Central memory CD8-positive, alpha-beta T cell (primary cell): ENCODE measurements around the gene GALNT6.

Experiments used
- ATAC-seq: fragments of 150-1000 bp; cut with Tn5 transposase; replicated peaks from 2 replicates; pipeline ENCODE4 v1.10.0; 2022; ENCODE audit warnings: mild to moderate bottlenecking, moderate FRiP score, moderate number of reproducible peaks; ENCODE audit not compliant: poor library complexity, severe bottlenecking; ENCODE audit errors: extremely low read depth
- DNase-seq, 2 donors: peaks; one replicate each; pipeline ENCODE4 v3.0.0; 2021; ENCODE audit warnings: low spot score in 2 of 2
- H3K27ac Mint-ChIP-seq: one replicate; pipeline ENCODE4 v1.8.0; 2022; ENCODE audit warnings: low read depth, mild to moderate bottlenecking, moderate library complexity, mixed read lengths
- H3K27me3 Mint-ChIP-seq: one replicate; pipeline ENCODE4 v1.8.0; 2022; ENCODE audit warnings: mixed read lengths
- H3K36me3 Mint-ChIP-seq: one replicate; pipeline ENCODE4 v1.8.0; 2022; ENCODE audit warnings: mild to moderate bottlenecking, moderate library complexity, mixed read lengths; ENCODE audit not compliant: insufficient read depth
- H3K4me1 Mint-ChIP-seq: one replicate; pipeline ENCODE4 v1.8.0; 2022; ENCODE audit warnings: mixed read lengths
- H3K4me3 Mint-ChIP-seq: one replicate; pipeline ENCODE4 v1.8.0; 2022; ENCODE audit warnings: mild to moderate bottlenecking, moderate library complexity, mixed read lengths
- H3K9me3 Mint-ChIP-seq: one replicate; pipeline ENCODE4 v1.8.0; 2022; ENCODE audit warnings: mixed read lengths

The GALNT6 gene

GRCh38 chr12:51333536-51333935 is 57.7 kb downstream of the GALNT6 start:
- Mint-ChIP-seq H3K36me3 (no peaks in the 10 kb centered on the region), H3K4me3 (no peak overlapping the region), H3K27me3 (no peaks in the 10 kb centered on the region), H3K27ac (peak overlapping the region; percentile 25), H3K4me1 (peaks cover 17% of the 10 kb centered on the region), H3K9me3 (no peaks in the 10 kb centered on the region)
- DNase-seq, result no peak
- no peak for ATAC-seq

GRCh38 chr12:51330186-51330585 is 61.0 kb downstream of the GALNT6 start:
- DNase-seq (no peak), ATAC-seq (no peak)
- no peaks in the 10 kb centered on the region for H3K9me3 Mint-ChIP-seq
- H3K27ac Mint-ChIP-seq, result peak overlapping the region; percentile 41
- peaks cover 2% of the 10 kb centered on the region for H3K36me3 Mint-ChIP-seq
- no peaks in the 10 kb centered on the region for H3K27me3 Mint-ChIP-seq
- peak overlapping the region; percentile 45 for H3K4me3 Mint-ChIP-seq
- peaks cover 41% of the 10 kb centered on the region for H3K4me1 Mint-ChIP-seq

- ATAC-seq, result peak; percentile 28
- H3K27ac Mint-ChIP-seq, result peak overlapping the region; percentile 41
- peak overlapping the region; percentile 45 for H3K4me3 Mint-ChIP-seq
- H3K4me1 Mint-ChIP-seq, result peaks cover 46% of the 10 kb centered on the region
- no peak for DNase-seq
- H3K9me3 Mint-ChIP-seq, result no peaks in the 10 kb centered on the region
- peaks cover 4% of the 10 kb centered on the region for H3K36me3 Mint-ChIP-seq
- no peaks in the 10 kb centered on the region for H3K27me3 Mint-ChIP-seq
Observed at GRCh38 chr12:51329742-51330141, 61.5 kb downstream of the GALNT6 start.

GRCh38 chr12:51328587-51328986 is 62.6 kb downstream of the GALNT6 start:
- peaks cover 8% of the 10 kb centered on the region for H3K36me3 Mint-ChIP-seq
- H3K4me3 Mint-ChIP-seq, result peak overlapping the region; percentile 45
- H3K27ac Mint-ChIP-seq, result no peak overlapping the region
- H3K4me1 Mint-ChIP-seq, result peaks cover 51% of the 10 kb centered on the region
- DNase-seq (no peak), ATAC-seq (no peak)
- no peaks in the 10 kb centered on the region for H3K27me3 Mint-ChIP-seq
- H3K9me3 Mint-ChIP-seq, result no peaks in the 10 kb centered on the region

- no peaks in the 10 kb centered on the region for H3K27me3 Mint-ChIP-seq
- H3K27ac Mint-ChIP-seq, result peak overlapping the region; percentile 96
- no peak for DNase-seq
- peak overlapping the region; percentile 43 for H3K4me3 Mint-ChIP-seq
- peaks cover 66% of the 10 kb centered on the region for H3K4me1 Mint-ChIP-seq
- ATAC-seq, result no peak
- H3K36me3 Mint-ChIP-seq, result peaks cover 21% of the 10 kb centered on the region
- H3K9me3 Mint-ChIP-seq, result no peaks in the 10 kb centered on the region
Observed at GRCh38 chr12:51326698-51327439, 64.3 kb downstream of the GALNT6 start.

- no peak for DNase-seq
- peaks cover 83% of the 10 kb centered on the region for H3K4me1 Mint-ChIP-seq
- H3K36me3 Mint-ChIP-seq, result peaks cover 30% of the 10 kb centered on the region
- H3K9me3 Mint-ChIP-seq, result no peaks in the 10 kb centered on the region
- no peaks in the 10 kb centered on the region for H3K27me3 Mint-ChIP-seq
- no peak for ATAC-seq
- peak overlapping the region; percentile 95 for H3K4me3 Mint-ChIP-seq
- H3K27ac Mint-ChIP-seq, result peak overlapping the region; percentile 96
Observed at GRCh38 chr12:51324953-51325352, 66.3 kb downstream of the GALNT6 start.

- H3K27ac Mint-ChIP-seq, result peak within 1 kb of the TSS; percentile 96
- no peaks in the 10 kb centered on the region for H3K27me3 Mint-ChIP-seq
- peaks cover 83% of the 10 kb centered on the region for H3K4me1 Mint-ChIP-seq
- H3K4me3 Mint-ChIP-seq, result peak within 1 kb of the TSS; percentile 95
- H3K9me3 Mint-ChIP-seq, result no peaks in the 10 kb centered on the region
- H3K36me3 Mint-ChIP-seq, result peaks cover 32% of the 10 kb centered on the region
- DNase-seq (peak; percentile 57 to 63), ATAC-seq (peak; percentile 70)
Observed at GRCh38 chr12:51323966-51324895, 67.0 kb downstream of the GALNT6 start, which contains the start of gene BIN2. Gene BIN2, minus strand, starts transcription at chr12:51324174. Its CDS starts 72 bp downstream, at chr12:51324102.

GRCh38 chr12:51323317-51323960 is 67.8 kb downstream of the GALNT6 start:
- Mint-ChIP-seq H3K4me1 (peaks cover 83% of the 10 kb centered on the region), H3K36me3 (peaks cover 36% of the 10 kb centered on the region), H3K27me3 (no peaks in the 10 kb centered on the region), H3K9me3 (no peaks in the 10 kb centered on the region), H3K4me3 (peak overlapping the region; percentile 95), H3K27ac (peak overlapping the region; percentile 96)
- DNase-seq (peak; percentile 40 to 53), ATAC-seq (peak; percentile 67)

GRCh38 chr12:51322452-51322851 is 68.8 kb downstream of the GALNT6 start:
- Mint-ChIP-seq H3K27ac (peak overlapping the region; percentile 96), H3K4me1 (peaks cover 88% of the 10 kb centered on the region), H3K4me3 (peak overlapping the region; percentile 95), H3K36me3 (peaks cover 38% of the 10 kb centered on the region), H3K27me3 (no peaks in the 10 kb centered on the region), H3K9me3 (no peaks in the 10 kb centered on the region)
- no peak for DNase-seq
- no peak for ATAC-seq

GRCh38 chr12:51321882-51322281 is 69.3 kb downstream of the GALNT6 start:
- H3K9me3 Mint-ChIP-seq, result no peaks in the 10 kb centered on the region
- H3K4me1 Mint-ChIP-seq, result peaks cover 87% of the 10 kb centered on the region
- peaks cover 39% of the 10 kb centered on the region for H3K36me3 Mint-ChIP-seq
- H3K27ac Mint-ChIP-seq, result peak overlapping the region; percentile 96
- H3K27me3 Mint-ChIP-seq, result no peaks in the 10 kb centered on the region
- peak overlapping the region; percentile 95 for H3K4me3 Mint-ChIP-seq
- ATAC-seq (no peak), DNase-seq (no peak)

- Mint-ChIP-seq H3K27ac (peak overlapping the region; percentile 96), H3K4me1 (peaks cover 87% of the 10 kb centered on the region), H3K9me3 (no peaks in the 10 kb centered on the region), H3K4me3 (peak overlapping the region; percentile 95), H3K36me3 (peaks cover 41% of the 10 kb centered on the region), H3K27me3 (no peaks in the 10 kb centered on the region)
- no peak for DNase-seq
- ATAC-seq, result no peak
Observed at GRCh38 chr12:51320695-51321320, 70.4 kb downstream of the GALNT6 start.

- Mint-ChIP-seq H3K4me3 (peak overlapping the region; percentile 95), H3K4me1 (peaks cover 85% of the 10 kb centered on the region), H3K9me3 (no peaks in the 10 kb centered on the region), H3K27ac (peak overlapping the region; percentile 96), H3K27me3 (no peaks in the 10 kb centered on the region), H3K36me3 (peaks cover 43% of the 10 kb centered on the region)
- DNase-seq (no peak), ATAC-seq (no peak)
Observed at GRCh38 chr12:51320311-51320694, 70.9 kb downstream of the GALNT6 start.
